Epithelial cell of prostate (primary cell): ENCODE measurements around the gene MACO1.
"Not testable (repeated sequence)": the region's sequence is repeated elsewhere in the genome, so short reads cannot be mapped to it uniquely, and the experiment has no call there.

Source experiments
- DNase-seq: peaks from one replicate; pipeline ENCODE4 v3.0.0-alpha.2; 2011; ENCODE audit warnings: low read depth, low spot score
- H3K27ac ChIP-seq: fragments of 450-650 bp; 2 replicates; pipeline ENCODE4 v1.5.1; 2017; ENCODE audit warnings: mild to moderate bottlenecking

Gene MACO1

DNA sequence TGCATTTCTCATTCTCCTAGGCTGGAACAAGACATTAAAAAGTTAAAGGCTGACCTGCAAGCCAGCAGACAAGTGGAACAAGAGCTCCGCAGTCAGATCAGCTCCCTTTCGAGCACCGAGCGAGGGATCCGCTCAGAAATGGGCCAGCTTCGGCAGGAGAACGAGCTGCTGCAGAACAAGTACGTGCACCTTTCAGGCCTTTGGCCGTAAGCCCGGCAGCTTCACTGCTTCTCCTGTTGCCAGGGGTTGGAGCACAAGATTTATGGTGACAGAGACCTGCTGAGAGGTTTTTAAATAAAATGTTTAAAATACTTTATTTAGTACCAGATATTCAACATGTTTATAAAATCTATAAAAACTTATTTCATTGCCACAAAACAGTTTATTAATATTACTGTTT lies 53.4 kb downstream of the MACO1 start:
- no peak for DNase-seq
- H3K27ac ChIP-seq: no peak overlapping the region

- DNase-seq: no peak
- no peak overlapping the region for H3K27ac ChIP-seq
Measured at GRCh38 chr1:25484533-25484932, 53.8 kb downstream of the MACO1 start.

DNA sequence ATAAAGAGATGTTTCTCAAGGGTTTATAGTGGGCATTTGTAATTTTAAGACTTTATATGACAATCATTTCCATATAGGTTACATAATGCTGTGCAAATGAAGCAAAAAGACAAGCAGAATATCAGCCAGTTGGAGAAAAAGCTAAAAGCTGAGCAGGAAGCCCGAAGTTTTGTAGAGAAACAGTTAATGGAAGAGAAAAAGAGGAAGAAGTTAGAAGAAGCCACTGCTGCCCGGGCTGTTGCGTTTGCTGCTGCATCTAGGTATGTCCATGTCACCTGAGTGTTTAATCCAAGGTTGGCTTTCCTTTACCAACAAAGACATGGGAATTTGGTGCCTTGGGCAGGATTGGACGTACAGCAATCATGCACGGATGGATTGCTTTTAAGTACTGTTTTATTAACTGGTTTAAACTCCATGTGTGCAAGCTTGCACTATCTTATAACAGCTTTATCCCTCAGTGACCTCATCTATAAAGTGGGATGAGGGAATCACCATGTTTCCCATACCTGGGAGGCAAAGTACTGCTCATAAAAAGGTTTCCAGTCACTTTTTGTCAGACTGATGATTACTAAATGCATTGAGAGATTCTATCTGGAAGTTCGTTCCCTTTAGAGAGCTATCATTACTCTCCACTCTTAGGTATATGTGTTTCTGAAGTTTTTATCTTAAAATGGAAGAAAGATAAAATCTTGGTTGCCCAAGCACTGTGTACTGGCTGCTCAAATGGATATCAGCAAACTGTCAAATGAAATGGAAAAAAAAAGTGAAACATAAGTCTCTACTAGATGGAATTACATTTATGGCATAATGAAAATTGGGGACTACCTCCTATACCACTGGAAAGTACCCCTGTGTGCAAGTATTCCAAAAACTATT lies 55.1 kb downstream of the MACO1 start:
- no peak for DNase-seq
- no peak overlapping the region for H3K27ac ChIP-seq

- no peak overlapping the region for H3K27ac ChIP-seq
- no peak for DNase-seq
Measured at GRCh38 chr1:25486602-25487001, 55.9 kb downstream of the MACO1 start.

- DNase-seq: no peak
- H3K27ac ChIP-seq: no peak overlapping the region
Measured at GRCh38 chr1:25487628-25488027, 56.9 kb downstream of the MACO1 start.

DNA sequence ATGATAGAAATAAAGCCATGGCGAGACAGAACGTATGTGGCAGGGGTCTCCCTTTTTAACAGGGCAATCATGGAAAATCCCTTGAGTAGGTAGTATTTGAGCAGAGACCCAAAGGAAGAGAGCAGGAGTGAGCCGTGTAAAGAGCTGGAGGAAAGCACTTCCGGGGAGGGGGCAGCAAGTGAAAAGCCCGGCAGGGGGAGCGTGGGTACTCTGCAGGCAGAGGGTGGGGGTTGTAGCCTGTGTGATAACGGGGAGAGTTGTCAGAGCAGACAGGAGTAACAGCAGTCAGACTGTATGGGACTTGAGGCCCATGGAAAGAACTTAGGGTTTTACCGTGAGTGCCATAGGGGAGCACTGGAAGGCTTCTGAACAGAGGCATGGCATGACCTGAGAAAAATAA lies 61.6 kb downstream of the MACO1 start:
- no peak for DNase-seq
- no peak overlapping the region for H3K27ac ChIP-seq

- no peak for DNase-seq
- H3K27ac ChIP-seq: no peak overlapping the region
Measured at GRCh38 chr1:25494952-25495351, 64.3 kb downstream of the MACO1 start.

GRCh38 chr1:25500694-25501093 lies 70.0 kb downstream of the MACO1 start:
- DNase-seq: no peak
- peak overlapping the region; percentile 15 for H3K27ac ChIP-seq

GRCh38 chr1:25501235-25502058 lies 70.8 kb downstream of the MACO1 start:
- H3K27ac ChIP-seq: peak overlapping the region; percentile 15
- DNase-seq: no peak

- H3K27ac ChIP-seq: peak overlapping the region; percentile 9
- DNase-seq: no peak
Measured at GRCh38 chr1:25502957-25503356, 72.3 kb downstream of the MACO1 start.

GRCh38 chr1:25503551-25504426 lies 73.1 kb downstream of the MACO1 start:
- H3K27ac ChIP-seq: peak overlapping the region; percentile 9
- no peak for DNase-seq

DNA sequence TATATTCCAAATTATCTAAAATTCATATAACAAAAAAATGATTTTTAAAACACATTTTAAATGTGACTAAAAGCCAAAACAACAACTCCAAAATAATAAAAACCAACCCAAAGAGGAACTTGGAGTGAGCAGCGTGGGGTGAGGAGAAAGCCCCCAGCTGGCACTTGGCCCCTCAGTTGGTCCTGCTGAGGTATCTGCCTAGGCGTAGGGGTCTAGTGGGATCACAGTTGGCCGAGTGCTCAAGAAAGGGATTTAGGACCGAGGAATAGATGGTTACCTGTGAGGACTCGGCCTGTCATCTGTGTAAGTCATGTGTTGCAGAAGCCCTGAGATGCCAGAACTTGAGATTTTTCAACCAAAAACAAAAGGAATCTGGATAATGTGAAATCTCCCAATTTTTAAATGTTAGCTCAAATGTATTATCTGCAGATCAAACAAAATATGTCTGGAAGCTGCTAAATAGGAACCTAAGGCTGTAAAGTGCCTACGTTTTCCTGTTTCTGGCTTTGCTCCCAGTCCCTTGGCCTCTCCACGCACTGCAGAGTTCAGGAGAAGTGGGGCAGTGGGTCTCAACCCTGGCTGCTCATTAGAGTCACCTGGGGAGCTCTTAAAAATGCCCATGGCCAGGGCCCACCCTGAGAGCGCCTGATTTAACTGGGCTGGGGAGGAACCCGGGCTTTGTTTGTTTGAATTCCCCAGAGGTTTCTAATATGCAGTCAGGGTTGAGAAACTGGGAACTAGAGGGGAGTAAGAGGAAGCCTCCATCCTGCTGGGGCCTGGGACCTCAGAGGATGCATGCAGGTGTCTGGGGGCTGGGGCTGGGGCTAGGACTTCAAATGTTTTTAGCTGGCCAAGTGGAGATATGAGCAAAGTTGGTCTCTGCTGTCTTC lies 74.3 kb downstream of the MACO1 start:
- H3K27ac ChIP-seq: no peak overlapping the region

DNA sequence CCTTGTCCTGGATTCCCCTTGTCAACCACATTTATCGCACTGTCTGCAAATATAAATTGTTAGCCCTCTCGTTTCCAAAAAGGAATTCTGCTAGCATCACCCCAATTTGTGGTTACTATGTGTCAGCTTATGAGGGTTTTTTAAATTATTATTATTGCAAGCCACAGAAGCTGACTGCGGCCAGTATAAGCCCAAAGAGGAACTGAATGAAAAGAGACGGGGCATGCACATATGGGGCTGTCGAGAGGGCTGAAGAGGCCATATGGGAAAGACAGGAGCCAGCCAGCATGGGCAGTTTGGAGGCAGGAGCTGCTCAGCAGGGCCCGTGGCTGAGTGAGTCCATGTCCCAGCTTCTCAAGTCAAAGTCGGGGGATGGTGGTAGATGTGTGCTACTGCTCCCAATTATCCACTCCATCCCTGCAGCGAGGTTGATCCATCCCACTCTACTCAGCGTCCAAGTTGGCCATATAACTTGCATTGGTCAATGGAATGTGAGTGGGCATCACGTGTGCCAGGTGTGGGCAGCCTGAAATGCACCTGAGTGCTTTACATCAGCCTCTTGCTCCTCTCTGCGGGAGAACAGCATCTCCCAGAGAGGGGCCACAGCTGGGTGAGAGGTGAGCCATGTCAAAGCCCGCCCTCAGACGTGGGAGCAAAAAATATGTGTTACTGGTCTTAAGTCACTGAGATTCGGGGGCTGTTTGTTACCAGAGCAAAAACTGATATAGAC lies 75.1 kb downstream of the MACO1 start:
- H3K27ac ChIP-seq: no peak overlapping the region
- DNase-seq: no peak

More for the DNA sequence above, 74.3 kb downstream of the MACO1 start:
- DNase-seq: no peak

DNA sequence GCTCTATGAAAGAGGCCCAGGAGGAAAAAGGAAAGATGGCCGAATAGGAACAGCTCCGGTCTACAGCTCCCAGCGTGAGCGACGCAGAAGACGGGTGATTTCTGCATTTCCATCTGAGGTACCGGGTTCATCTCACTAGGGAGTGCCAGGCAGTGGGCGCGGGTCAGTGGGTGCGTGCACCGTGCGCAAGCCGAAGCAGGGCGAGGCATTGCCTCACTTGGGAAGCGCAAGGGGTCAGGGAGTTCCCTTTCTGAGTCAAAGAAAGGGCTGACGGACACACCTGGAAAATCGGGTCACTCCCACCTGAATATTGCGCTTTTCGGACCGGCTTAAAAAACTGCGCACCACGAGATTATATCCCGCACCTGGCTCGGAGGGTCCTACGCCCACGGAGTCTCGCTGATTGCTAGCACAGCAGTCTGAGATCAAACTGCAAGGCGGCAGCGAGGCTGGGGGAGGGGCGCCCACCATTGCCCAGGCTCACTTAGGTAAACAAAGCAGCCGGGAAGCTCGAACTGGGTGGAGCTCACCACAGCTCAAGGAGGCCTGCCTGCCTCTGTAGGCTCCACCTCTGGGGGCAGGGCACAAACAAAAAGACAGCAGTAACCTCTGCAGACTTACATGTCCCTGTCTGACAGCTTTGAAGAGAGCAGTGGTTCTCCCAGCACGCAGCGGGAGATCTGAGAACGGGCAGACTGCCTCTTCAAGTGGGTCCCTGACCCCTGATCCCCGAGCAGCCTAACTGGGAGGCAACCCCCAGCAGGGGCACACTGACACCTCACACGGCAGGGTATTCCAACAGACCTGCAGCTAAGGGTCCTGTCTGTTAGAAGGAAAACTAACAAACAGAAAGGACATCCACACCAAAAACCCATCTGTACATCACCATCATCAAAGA lies 76.1 kb downstream of the MACO1 start:
- not testable (repeated sequence) for H3K27ac ChIP-seq, DNase-seq

DNA sequence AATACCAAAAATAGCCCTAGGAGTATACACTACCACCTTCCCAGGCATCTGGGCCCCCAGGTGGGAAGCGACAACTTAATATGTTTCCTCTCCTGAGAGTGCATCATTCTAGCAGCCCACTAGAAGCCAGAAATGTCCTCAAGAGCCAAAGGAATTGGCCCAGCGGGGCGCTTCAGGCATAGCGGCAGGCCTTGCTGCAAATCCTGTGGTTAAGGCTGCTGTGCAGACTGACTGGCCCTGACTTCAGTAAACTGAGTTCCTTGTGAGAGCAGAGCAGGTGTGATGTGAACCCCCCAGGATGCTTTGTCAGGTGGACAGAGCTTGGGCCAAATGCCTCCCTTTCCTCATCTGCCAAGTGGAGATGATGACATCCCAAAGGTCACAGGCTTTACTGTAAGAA lies 83.0 kb downstream of the MACO1 start:
- H3K27ac ChIP-seq: no peak overlapping the region
- DNase-seq: no peak

GRCh38 chr1:25515033-25515432 lies 84.3 kb downstream of the MACO1 start:
- no peak for DNase-seq
- no peak overlapping the region for H3K27ac ChIP-seq

GRCh38 chr1:25516686-25517085 lies 86.0 kb downstream of the MACO1 start:
- DNase-seq: no peak
- H3K27ac ChIP-seq: no peak overlapping the region
